Suprapubic skin (tissue), 3 donors: ENCODE measurements around the gene GJA9.

Experiments
- CTCF ChIP-seq, 2 donors: fragments of 200-600 bp in 1 of 2; fragments of 450-650 bp in 1 of 2; sonication (generic) in 1 of 2; IDR thresholded peaks; one replicate each; pipeline ENCODE4 v1.5.1; 2016 to 2019; ENCODE audit warnings: antibody characterized with exemption in 2 of 2, mild to moderate bottlenecking in 1 of 2, moderate library complexity in 1 of 2
- POLR2A ChIP-seq, 2 donors: fragments of 450-650 bp; IDR thresholded peaks; one replicate each; pipeline ENCODE4 v1.6.1; 2017; ENCODE audit warnings: antibody characterized with exemption in 2 of 2, mild to moderate bottlenecking in 2 of 2, moderate library complexity in 2 of 2

- TF ChIP-seq CTCF (IDR thresholded peaks at IDR 0.05) (peak; percentile 56 to 68), POLR2A (IDR thresholded peaks at IDR 0.05) (no peak)
These were observed 46.2 kb downstream of the GJA9 start for GRCh38 chr1:38834937-38835827.
